ENCODE results near the gene STK11.

STK11 gene

GRCh38 chr19:1226522-1227303 lies 21.1 kb downstream of the STK11 start:
- TF ChIP-seq CEBPB (IDR thresholded peaks at IDR 0.05) (no peak), TCF12 (IDR thresholded peaks at IDR 0.05; ENCODE audit: low read depth) (no peak), NFIC (IDR thresholded peaks at IDR 0.05) (no peak)

- TF ChIP-seq CREB1 (IDR thresholded peaks at IDR 0.05; ENCODE audit: low read depth) (no peak), FOXM1 (IDR thresholded peaks at IDR 0.05; ENCODE audit: borderline replicate concordance, low read depth) (no peak), CEBPB (IDR thresholded peaks at IDR 0.05) (no peak), TCF12 (IDR thresholded peaks at IDR 0.05; ENCODE audit: low read depth) (peak; percentile 34; the same call in 1 of the 2 replicates), EP300 (IDR thresholded peaks at IDR 0.05; ENCODE audit: borderline replicate concordance) (peak; percentile 16; the same call in 1 of the 2 replicates), RAD21 (IDR thresholded peaks at IDR 0.05; ENCODE audit: low read depth) (no peak), MAX (IDR thresholded peaks at IDR 0.05) (peak; percentile 88), ZBTB7A (IDR thresholded peaks at IDR 0.05; ENCODE audit: low read depth) (peak; percentile 51), YY1 (IDR thresholded peaks at IDR 0.05; ENCODE audit: low read depth) (peak; percentile 49; the same call in 1 of the 2 replicates), NFIC (IDR thresholded peaks at IDR 0.05) (no peak), TEAD4 (IDR thresholded peaks at IDR 0.05) (no peak), TAF1 (IDR thresholded peaks at IDR 0.05; ENCODE audit: low read depth) (0 out of 2 replicates have a peak, but pooled peaks have one; percentile 18), EGR1 (IDR thresholded peaks at IDR 0.05) (peak; percentile 92)
- TF ChIP-seq, protein P1, sequence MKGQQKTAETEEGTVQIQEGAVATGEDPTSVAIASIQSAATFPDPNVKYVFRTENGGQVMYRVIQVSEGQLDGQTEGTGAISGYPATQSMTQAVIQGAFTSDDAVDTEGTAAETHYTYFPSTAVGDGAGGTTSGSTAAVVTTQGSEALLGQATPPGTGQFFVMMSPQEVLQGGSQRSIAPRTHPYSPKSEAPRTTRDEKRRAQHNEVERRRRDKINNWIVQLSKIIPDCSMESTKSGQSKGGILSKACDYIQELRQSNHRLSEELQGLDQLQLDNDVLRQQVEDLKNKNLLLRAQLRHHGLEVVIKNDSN (IDR thresholded peaks at IDR 0.05): peak; percentile 41; the same call in 1 of the 2 replicates
- TF ChIP-seq, protein P2, sequence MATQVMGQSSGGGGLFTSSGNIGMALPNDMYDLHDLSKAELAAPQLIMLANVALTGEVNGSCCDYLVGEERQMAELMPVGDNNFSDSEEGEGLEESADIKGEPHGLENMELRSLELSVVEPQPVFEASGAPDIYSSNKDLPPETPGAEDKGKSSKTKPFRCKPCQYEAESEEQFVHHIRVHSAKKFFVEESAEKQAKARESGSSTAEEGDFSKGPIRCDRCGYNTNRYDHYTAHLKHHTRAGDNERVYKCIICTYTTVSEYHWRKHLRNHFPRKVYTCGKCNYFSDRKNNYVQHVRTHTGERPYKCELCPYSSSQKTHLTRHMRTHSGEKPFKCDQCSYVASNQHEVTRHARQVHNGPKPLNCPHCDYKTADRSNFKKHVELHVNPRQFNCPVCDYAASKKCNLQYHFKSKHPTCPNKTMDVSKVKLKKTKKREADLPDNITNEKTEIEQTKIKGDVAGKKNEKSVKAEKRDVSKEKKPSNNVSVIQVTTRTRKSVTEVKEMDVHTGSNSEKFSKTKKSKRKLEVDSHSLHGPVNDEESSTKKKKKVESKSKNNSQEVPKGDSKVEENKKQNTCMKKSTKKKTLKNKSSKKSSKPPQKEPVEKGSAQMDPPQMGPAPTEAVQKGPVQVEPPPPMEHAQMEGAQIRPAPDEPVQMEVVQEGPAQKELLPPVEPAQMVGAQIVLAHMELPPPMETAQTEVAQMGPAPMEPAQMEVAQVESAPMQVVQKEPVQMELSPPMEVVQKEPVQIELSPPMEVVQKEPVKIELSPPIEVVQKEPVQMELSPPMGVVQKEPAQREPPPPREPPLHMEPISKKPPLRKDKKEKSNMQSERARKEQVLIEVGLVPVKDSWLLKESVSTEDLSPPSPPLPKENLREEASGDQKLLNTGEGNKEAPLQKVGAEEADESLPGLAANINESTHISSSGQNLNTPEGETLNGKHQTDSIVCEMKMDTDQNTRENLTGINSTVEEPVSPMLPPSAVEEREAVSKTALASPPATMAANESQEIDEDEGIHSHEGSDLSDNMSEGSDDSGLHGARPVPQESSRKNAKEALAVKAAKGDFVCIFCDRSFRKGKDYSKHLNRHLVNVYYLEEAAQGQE (IDR thresholded peaks at IDR 0.05; ENCODE audit: low read depth): no peak
Measured at GRCh38 chr19:1227304-1228054, 21.9 kb downstream of the STK11 start.

GRCh38 chr19:1228161-1228957 lies 22.8 kb downstream of the STK11 start:
- TF ChIP-seq, protein P1 (IDR thresholded peaks at IDR 0.05): no peak
- TF ChIP-seq TAF1 (IDR thresholded peaks at IDR 0.05; ENCODE audit: low read depth) (no peak), FOXM1 (IDR thresholded peaks at IDR 0.05; ENCODE audit: borderline replicate concordance, low read depth) (no peak), TEAD4 (IDR thresholded peaks at IDR 0.05) (no peak)

DNA sequence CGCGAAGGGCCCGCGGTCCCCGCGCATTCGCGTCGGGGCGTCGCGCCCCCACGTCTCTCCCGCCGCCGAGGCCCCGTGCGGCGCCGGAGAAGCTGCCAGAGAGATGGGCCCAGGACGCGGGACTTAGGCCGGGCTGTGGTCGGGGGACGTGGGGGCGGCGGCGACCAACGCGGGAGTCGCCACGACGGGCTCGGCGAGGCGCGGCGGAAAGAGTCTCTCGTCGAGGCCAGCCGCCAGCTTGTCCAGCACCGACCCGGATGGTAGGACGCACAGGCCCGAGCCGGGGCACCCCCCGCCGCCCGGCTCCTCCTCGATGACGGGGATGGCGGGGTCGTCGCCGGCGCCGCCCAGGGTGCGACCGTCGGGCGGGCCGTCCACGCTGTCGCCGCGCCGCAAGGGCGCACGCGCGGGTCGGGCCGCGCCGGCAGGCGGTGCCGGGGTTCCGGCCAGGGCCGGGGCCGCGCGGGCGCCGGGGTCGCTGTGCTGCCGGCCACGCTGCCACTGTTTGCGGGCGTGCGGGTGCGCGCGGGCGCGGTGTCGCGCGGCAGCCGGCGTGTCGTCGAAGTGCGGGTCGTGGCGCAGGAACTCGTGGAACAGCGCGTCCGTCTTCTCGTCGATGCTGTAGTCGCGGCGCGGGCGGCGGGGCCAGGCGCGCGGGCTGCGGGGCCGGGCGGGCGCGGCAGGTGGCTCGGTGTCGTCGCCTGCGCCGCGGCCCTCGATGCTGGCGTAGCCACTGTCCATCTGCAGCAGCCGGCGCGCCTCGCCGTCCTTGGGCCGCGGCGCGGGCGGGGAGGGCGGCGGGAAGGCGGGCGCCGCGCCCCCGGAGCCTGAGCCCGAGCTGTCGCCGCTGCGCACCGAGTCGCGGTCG lies 23.7 kb downstream of the STK11 start:
- TF ChIP-seq, protein P2 (IDR thresholded peaks at IDR 0.05; ENCODE audit: low read depth): no peak
- TF ChIP-seq TEAD4 (IDR thresholded peaks at IDR 0.05): no peak
- TF ChIP-seq ZBTB7A (IDR thresholded peaks at IDR 0.05; ENCODE audit: low read depth): no peak

Data from Ishikawa (cell line).